SU-DHL-6 (cell line): ENCODE results near the gene PHACTR2.

ENCODE experiments used
- H2AFZ ChIP-seq: fragments of 200-600 bp; sonication (generic); 2 replicates; pipeline ENCODE4 v1.6.1; 2014; ENCODE audit warnings: low read depth, mild to moderate bottlenecking, moderate library complexity, mixed read lengths, antibody characterized with exemption, low read length; ENCODE audit not compliant: severe bottlenecking
- H3F3A ChIP-seq: fragments of 200-600 bp; shearing (Covaris generic); 2 replicates; pipeline ENCODE4 v1.6.0; 2016; ENCODE audit warnings: antibody characterized with exemption, mild to moderate bottlenecking; ENCODE audit not compliant: insufficient read depth
- H3K27ac ChIP-seq: fragments of 200-600 bp; sonication (generic); 2 replicates; pipeline ENCODE4 v1.5.1; 2016; ENCODE audit warnings: low read depth, mild to moderate bottlenecking, low read length, moderate library complexity, mixed read lengths
- H3K27me3 ChIP-seq: fragments of 200-600 bp; sonication (generic), shearing (Covaris generic); 2 replicates; pipeline ENCODE4 v1.6.0; 2014; ENCODE audit warnings: mild to moderate bottlenecking, low read length
- H3K36me3 ChIP-seq: fragments of 200-600 bp; sonication (generic); 2 replicates; pipeline ENCODE4 v1.6.1; 2014; ENCODE audit warnings: mild to moderate bottlenecking, low read length, mixed read lengths
- H3K4me2 ChIP-seq: fragments of 300-600, 200-600 bp; shearing (Covaris generic), sonication (generic); 2 replicates; pipeline ENCODE4 v1.6.0; 2014; ENCODE audit warnings: low read length, low read depth, mild to moderate bottlenecking; ENCODE audit not compliant: poor library complexity, severe bottlenecking
- H3K4me3 ChIP-seq: fragments of 200-600 bp; sonication (generic); 2 replicates; pipeline ENCODE4 v1.5.1; 2014; ENCODE audit warnings: antibody characterized with exemption, low read length, mild to moderate bottlenecking, mixed read lengths; ENCODE audit not compliant: insufficient read depth, poor library complexity, severe bottlenecking
- H3K79me2 ChIP-seq: fragments of 200-600 bp; sonication (generic); 2 replicates; pipeline ENCODE4 v1.6.1; 2014; ENCODE audit warnings: mild to moderate bottlenecking, low read length, moderate library complexity; ENCODE audit not compliant: insufficient read depth
- H3K9ac ChIP-seq: fragments of 200-600 bp; sonication (generic); 2 replicates; pipeline ENCODE4 v1.7.0; 2014; ENCODE audit warnings: mild to moderate bottlenecking, low read length
- H3K9me2 ChIP-seq: fragments of 200-600 bp; sonication (generic); replicated peaks from 2 replicates; pipeline ENCODE4 v1.6.1; 2014; ENCODE audit warnings: low read length; ENCODE audit not compliant: insufficient read depth
- H3K9me3 ChIP-seq: fragments of 200-600 bp; sonication (generic); 2 replicates; pipeline ENCODE4 v1.6.1; 2014; ENCODE audit warnings: low read length, mixed read lengths; ENCODE audit not compliant: insufficient read depth
- H4K20me1 ChIP-seq: fragments of 200-600 bp; sonication (generic); 2 replicates; pipeline ENCODE4 v1.6.1; 2014; ENCODE audit warnings: low read depth, mild to moderate bottlenecking, antibody characterized with exemption, low read length, moderate library complexity, mixed read lengths
- CTCF ChIP-seq: fragments of 200-600 bp; sonication (generic); IDR thresholded peaks from one replicate; pipeline ENCODE4 v1.5.1; 2017; ENCODE audit warnings: antibody characterized with exemption, mild to moderate bottlenecking, low read length, moderate library complexity; ENCODE audit not compliant: insufficient read depth, poor library complexity, severe bottlenecking
- EZH2phosphoT487 ChIP-seq: fragments of 200-600 bp; sonication (generic), shearing (Covaris generic); conservative IDR thresholded peaks from 2 replicates; pipeline ENCODE4 v1.6.1; 2018; ENCODE audit warnings: mild to moderate bottlenecking, antibody characterized with exemption, low read length, moderate library complexity, mixed read lengths

PHACTR2 gene

GRCh38 chr6:143682805-143683204 is 5.0 kb downstream of the PHACTR2 start:
- H3K27me3 ChIP-seq: no peaks in the 10 kb centered on the region
- H3K9ac ChIP-seq: no peak overlapping the region
- H3K79me2 ChIP-seq: no peaks in the 10 kb centered on the region
- no peaks in the 10 kb centered on the region for H3K9me2 ChIP-seq
- no peak overlapping the region for H3K4me2 ChIP-seq
- H3F3A ChIP-seq: no peaks in the 10 kb centered on the region
- no peak overlapping the region for H2AFZ ChIP-seq
- H4K20me1 ChIP-seq: no peaks in the 10 kb centered on the region
- H3K9me3 ChIP-seq: no peaks in the 10 kb centered on the region
- H3K36me3 ChIP-seq: no peaks in the 10 kb centered on the region
- H3K4me3 ChIP-seq: no peak overlapping the region
- H3K27ac ChIP-seq: no peak overlapping the region
- TF ChIP-seq EZH2phosphoT487: no peak
- TF ChIP-seq CTCF: no peak

GRCh38 chr6:143684486-143684885 is 6.7 kb downstream of the PHACTR2 start:
- H3K4me3 ChIP-seq: no peak overlapping the region
- H3K27ac ChIP-seq: no peak overlapping the region
- no peaks in the 10 kb centered on the region for H3K27me3 ChIP-seq
- no peaks in the 10 kb centered on the region for H3K79me2 ChIP-seq
- H3K36me3 ChIP-seq: no peaks in the 10 kb centered on the region
- no peak for TF ChIP-seq CTCF
- no peak for TF ChIP-seq EZH2phosphoT487
- no peak overlapping the region for H2AFZ ChIP-seq
- no peaks in the 10 kb centered on the region for H3K9me3 ChIP-seq
- H3K9ac ChIP-seq: no peak overlapping the region
- no peaks in the 10 kb centered on the region for H3F3A ChIP-seq
- H4K20me1 ChIP-seq: no peaks in the 10 kb centered on the region
- H3K4me2 ChIP-seq: no peak overlapping the region
- H3K9me2 ChIP-seq: no peaks in the 10 kb centered on the region

- TF ChIP-seq EZH2phosphoT487 (no peak), CTCF (no peak)
- Histone ChIP-seq H3K9ac (no peak overlapping the region), H3K27ac (no peak overlapping the region), H3K9me2 (no peaks in the 10 kb centered on the region), H3K4me2 (no peak overlapping the region), H3K27me3 (no peaks in the 10 kb centered on the region), H3F3A (no peaks in the 10 kb centered on the region), H3K4me3 (no peak overlapping the region), H3K36me3 (no peaks in the 10 kb centered on the region), H2AFZ (no peak overlapping the region), H3K9me3 (no peaks in the 10 kb centered on the region), H3K79me2 (no peaks in the 10 kb centered on the region), H4K20me1 (no peaks in the 10 kb centered on the region)
Measured at GRCh38 chr6:143685653-143686052, 7.9 kb downstream of the PHACTR2 start.
